ENCODE measurements around the gene MBOAT2. TPM values are rescaled to one million over a fixed set of nuclear protein-coding genes. Genes with fewer than 3 reads are reported as not detected.

MBOAT2 gene
- total RNA-seq, 2 donors from 2014 or later, result 3.5 to 7.7 TPM

DNA sequence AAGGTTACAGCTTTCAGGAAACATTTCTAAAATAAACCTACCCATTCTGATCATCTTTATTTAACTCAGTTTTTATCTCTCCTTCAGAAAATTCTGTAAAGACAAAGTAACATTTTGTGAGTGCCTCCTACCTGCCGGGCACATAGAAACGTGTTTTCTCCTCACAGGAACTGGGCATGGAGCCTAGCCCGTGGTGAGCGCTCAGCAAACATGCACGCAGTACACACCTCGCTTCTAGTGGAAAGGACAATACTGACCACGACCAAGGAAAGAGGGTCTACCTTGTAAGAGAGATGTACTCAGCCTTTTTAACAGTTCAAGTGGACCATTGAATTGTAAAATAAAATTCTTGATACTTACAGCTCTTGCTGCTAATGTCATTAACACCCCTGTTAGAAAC is 141.3 kb downstream of the MBOAT2 start:
- no peaks in the 10 kb centered on the region for H3K9me3 Mint-ChIP-seq
- H3K27me3 Mint-ChIP-seq (ENCODE audit: low read depth), result no peaks in the 10 kb centered on the region
- no peak for DNase-seq
- H3K36me3 Mint-ChIP-seq (ENCODE audit: insufficient read depth in 2 of 2), result no peaks in the 10 kb centered on the region
- H3K4me1 Mint-ChIP-seq (ENCODE audit: low read depth), result no peaks in the 10 kb centered on the region
- H3K4me3 Mint-ChIP-seq, result no peak overlapping the region
- no peak overlapping the region for H3K27ac Mint-ChIP-seq
- ATAC-seq (replicated peaks in 1 of 2), result no peak

DNA sequence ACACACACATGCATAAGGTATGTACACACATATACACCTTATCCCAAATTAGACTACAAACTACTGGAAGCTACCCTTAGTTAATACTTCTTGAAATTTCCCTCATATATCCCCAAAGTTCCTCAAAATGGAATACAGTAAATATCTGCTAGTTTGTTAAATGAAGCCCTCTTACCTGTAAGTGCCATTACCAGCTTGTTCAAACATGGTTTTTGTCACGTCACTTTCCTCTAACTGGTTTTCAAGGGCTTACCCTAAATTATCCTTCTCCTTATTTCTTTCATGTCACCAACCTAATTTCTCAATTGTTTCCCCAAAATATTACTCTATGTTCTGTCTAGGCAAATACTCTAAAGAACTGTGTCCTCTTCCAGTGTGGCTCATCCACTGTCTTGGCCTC is 141.7 kb downstream of the MBOAT2 start:
- H3K36me3 Mint-ChIP-seq (ENCODE audit: insufficient read depth in 2 of 2), result no peaks in the 10 kb centered on the region
- ATAC-seq (replicated peaks in 1 of 2), result no peak
- no peak overlapping the region for H3K4me3 Mint-ChIP-seq
- no peaks in the 10 kb centered on the region for H3K27me3 Mint-ChIP-seq (ENCODE audit: low read depth)
- no peak overlapping the region for H3K27ac Mint-ChIP-seq
- H3K9me3 Mint-ChIP-seq, result no peaks in the 10 kb centered on the region
- no peaks in the 10 kb centered on the region for H3K4me1 Mint-ChIP-seq (ENCODE audit: low read depth)
- no peak for DNase-seq

DNA sequence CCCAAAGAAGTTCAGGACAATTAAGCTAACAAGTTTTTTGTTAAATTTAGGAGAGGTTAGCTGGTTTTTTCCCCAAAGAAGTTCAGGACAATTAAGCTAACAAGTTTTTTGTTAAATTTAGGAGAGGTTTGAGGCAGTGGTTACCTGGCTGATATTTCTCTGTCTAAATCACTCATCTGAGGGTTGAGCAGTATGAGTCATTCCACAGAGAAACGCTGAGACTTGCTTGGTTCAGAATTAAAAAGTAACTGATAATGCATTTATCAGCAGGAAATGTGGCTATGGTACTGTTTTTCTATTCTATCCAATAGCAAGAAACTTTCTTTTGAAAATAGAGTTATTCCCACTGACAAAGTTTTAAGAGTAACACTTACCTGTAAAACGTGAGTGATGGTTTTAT is 143.2 kb downstream of the MBOAT2 start:
- H3K27me3 Mint-ChIP-seq (ENCODE audit: low read depth), result no peaks in the 10 kb centered on the region
- H3K9me3 Mint-ChIP-seq, result no peaks in the 10 kb centered on the region
- no peaks in the 10 kb centered on the region for H3K36me3 Mint-ChIP-seq (ENCODE audit: insufficient read depth in 2 of 2)
- ATAC-seq (replicated peaks in 1 of 2) (peak; percentile 50 to 60), DNase-seq (no peak)
- no peak overlapping the region for H3K4me3 Mint-ChIP-seq
- no peaks in the 10 kb centered on the region for H3K4me1 Mint-ChIP-seq (ENCODE audit: low read depth)
- no peak overlapping the region for H3K27ac Mint-ChIP-seq

DNA sequence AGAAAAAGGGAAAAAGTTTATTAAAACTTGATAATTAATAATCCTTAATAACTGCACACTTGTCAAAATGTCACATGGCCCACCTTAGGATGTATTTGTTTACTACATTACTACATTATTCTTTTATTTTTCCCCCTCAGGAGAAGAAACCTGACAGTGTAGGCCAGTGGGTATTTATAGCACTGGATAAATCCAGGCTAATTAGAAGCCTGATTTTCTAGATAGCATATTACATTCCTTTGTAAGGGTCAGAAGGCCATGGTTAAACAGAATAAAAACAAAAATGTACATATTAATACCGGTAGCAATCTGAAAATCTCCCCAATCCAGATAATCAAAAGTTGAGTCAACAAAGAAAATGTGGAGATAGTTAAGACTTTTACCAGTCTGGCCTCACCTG is 144.6 kb downstream of the MBOAT2 start:
- no peak overlapping the region for H3K27ac Mint-ChIP-seq
- no peaks in the 10 kb centered on the region for H3K9me3 Mint-ChIP-seq
- DNase-seq (no peak), ATAC-seq (replicated peaks in 1 of 2) (no peak)
- no peaks in the 10 kb centered on the region for H3K36me3 Mint-ChIP-seq (ENCODE audit: insufficient read depth in 2 of 2)
- H3K4me1 Mint-ChIP-seq (ENCODE audit: low read depth), result no peaks in the 10 kb centered on the region
- no peaks in the 10 kb centered on the region for H3K27me3 Mint-ChIP-seq (ENCODE audit: low read depth)
- H3K4me3 Mint-ChIP-seq, result no peak overlapping the region

DNA sequence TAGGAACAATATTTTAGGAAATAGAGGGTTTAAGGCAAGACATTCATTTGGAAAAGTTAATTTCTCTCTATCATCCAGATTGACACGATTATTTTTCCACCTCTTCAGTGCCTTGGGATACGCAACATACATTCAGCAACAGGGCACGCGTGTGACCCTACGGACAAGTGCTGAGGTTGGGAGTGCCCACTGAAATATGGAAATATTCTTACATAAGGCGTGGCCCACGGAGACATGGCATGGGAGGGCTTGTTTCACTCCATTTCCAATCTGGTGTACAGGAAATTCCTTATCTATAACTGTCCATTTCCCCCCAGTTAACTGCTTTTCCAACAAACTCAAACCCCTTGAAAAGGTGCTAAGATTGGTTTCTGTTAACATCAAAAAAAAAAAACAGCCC is 145.2 kb downstream of the MBOAT2 start:
- no peaks in the 10 kb centered on the region for H3K4me1 Mint-ChIP-seq (ENCODE audit: low read depth)

DNA sequence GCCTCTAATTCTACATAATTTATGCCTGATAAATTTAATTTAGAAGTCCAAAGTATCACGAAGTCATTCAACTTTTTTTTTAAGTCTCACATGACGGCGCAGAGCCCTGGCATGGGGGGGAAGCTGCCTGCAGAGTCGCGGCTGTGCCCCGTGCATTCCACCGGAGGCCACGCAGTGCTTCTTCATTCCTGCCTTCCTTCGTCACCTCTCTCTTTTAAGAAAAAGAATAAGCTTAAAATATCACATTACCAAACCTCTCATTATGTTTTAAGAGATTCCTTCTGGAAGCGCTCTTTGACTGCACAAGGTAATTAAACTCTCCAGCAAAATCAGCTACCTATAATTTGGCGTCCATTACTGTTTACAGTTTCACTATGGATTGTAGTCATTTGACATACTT is 145.8 kb downstream of the MBOAT2 start:
- Mint-ChIP-seq H3K36me3 (ENCODE audit: insufficient read depth in 2 of 2) (no peaks in the 10 kb centered on the region), H3K27ac (no peak overlapping the region), H3K4me1 (ENCODE audit: low read depth) (no peaks in the 10 kb centered on the region), H3K27me3 (ENCODE audit: low read depth) (no peaks in the 10 kb centered on the region), H3K9me3 (no peaks in the 10 kb centered on the region), H3K4me3 (no peak overlapping the region)
- ATAC-seq (replicated peaks in 1 of 2) (no peak), DNase-seq (no peak)

More for the DNA sequence above, 145.2 kb downstream of the MBOAT2 start:
- no peak for DNase-seq
- H3K9me3 Mint-ChIP-seq, result no peaks in the 10 kb centered on the region
- H3K27me3 Mint-ChIP-seq (ENCODE audit: low read depth), result no peaks in the 10 kb centered on the region
- H3K36me3 Mint-ChIP-seq (ENCODE audit: insufficient read depth in 2 of 2), result no peaks in the 10 kb centered on the region
- no peak overlapping the region for H3K27ac Mint-ChIP-seq
- H3K4me3 Mint-ChIP-seq, result no peak overlapping the region
- no peak for ATAC-seq (replicated peaks in 1 of 2)

DNA sequence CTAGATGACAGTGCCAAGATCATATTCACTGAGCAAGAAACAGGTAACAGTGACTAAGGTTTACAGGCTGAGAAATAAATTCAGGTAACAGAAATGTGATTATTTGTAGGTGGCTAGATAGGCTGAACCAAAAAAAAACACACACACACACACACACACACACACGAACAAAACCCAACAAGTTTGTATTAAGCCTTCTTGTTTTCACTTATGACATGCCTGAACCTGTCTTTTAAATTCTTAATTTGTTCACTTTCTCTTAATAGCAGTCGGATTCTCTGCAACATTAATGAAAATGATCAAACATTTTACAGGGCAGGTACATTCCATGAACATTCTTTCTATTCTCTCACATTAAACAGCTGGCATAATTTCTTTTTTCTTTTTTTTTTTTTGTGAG is 147.3 kb downstream of the MBOAT2 start:
- Mint-ChIP-seq H3K27me3 (ENCODE audit: low read depth) (no peaks in the 10 kb centered on the region), H3K4me3 (no peak overlapping the region), H3K27ac (no peak overlapping the region), H3K9me3 (no peaks in the 10 kb centered on the region), H3K36me3 (ENCODE audit: insufficient read depth in 2 of 2) (no peaks in the 10 kb centered on the region), H3K4me1 (ENCODE audit: low read depth) (no peaks in the 10 kb centered on the region)
- DNase-seq (no peak), ATAC-seq (replicated peaks in 1 of 2) (no peak)

DNA sequence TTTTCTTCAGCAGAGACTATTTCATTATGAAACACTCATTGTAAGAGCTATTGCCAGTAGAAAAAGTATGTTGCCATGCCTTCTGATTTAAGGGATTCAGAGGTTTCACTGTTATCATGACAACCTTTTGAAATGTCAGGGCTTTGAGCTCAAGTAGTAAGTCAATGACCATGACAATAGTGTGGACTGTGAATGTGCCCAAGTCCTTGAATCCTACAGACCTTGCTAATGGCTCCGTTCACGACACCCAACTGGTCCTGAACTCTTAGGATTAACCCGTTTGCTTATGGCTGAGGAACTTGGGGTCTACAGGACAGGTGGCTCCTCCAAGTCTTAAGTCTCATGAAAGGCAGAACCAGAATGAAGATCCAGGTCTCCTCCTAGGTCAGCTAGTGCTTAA is 148.5 kb downstream of the MBOAT2 start:
- Mint-ChIP-seq H3K36me3 (ENCODE audit: insufficient read depth in 2 of 2) (no peaks in the 10 kb centered on the region), H3K27ac (no peak overlapping the region), H3K27me3 (ENCODE audit: low read depth) (peaks cover 4% of the 10 kb centered on the region), H3K9me3 (no peaks in the 10 kb centered on the region), H3K4me1 (ENCODE audit: low read depth) (no peaks in the 10 kb centered on the region), H3K4me3 (no peak overlapping the region)
- DNase-seq (no peak), ATAC-seq (replicated peaks in 1 of 2) (no peak)

DNA sequence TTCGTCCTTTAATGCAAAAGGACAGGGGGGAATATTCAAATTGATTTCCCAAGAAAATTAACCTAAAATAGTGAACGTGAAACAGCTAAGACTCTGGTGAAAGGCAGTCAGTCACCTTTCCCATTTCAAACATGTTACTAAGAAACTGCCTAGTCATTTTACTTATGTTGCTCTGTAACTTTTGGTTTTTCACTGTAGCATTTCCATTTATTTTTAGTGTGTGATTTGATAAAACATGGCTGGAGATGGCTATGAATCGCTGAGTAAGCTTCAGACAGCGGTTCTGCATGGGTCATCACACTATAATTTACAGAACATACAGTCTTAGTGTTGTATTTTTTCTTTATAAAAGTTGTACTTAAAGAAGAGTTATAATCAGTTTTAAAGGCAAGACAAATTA is 150.1 kb downstream of the MBOAT2 start:
- Mint-ChIP-seq H3K36me3 (ENCODE audit: insufficient read depth in 2 of 2) (no peaks in the 10 kb centered on the region), H3K27ac (no peak overlapping the region), H3K27me3 (ENCODE audit: low read depth) (peaks cover 9% of the 10 kb centered on the region), H3K4me3 (no peak overlapping the region), H3K9me3 (no peaks in the 10 kb centered on the region), H3K4me1 (ENCODE audit: low read depth) (no peaks in the 10 kb centered on the region)
- DNase-seq (no peak), ATAC-seq (replicated peaks in 1 of 2) (no peak)

DNA sequence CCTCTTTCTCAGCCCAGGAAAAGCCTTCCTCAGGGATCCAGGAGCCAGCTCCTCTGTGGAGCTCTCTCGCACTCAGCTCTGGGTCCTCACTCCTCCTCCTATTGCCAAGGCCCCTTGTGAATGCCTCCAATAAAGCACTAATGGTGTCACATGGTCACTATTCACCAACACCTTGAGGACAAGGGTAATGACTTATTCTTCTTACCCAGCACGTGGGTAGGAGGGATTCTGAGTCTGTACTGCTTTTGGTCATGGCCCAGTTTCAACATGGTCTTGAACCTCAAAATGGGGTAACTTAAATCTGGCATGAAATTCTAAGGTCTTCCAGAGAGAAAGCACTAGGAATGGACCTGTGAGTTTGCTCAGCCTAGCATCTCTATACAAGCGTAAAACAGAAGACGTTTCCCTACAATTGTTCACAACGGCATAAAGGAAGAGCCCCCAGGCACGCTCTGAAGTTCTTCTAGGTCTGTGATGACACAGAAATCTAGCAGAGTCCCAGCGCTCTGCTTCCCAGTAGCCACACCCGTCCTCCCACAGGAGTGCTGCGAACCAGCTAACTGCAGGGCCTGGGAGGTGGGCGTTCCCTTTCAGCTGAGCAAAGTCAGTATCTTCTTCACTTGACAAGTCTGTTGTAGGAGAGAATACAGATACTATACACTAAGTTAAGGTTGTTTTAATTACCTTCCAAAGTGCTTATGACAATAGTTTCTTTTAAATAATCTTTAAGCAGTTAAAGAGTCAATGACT is 151.5 kb downstream of the MBOAT2 start:
- Mint-ChIP-seq H3K9me3 (no peaks in the 10 kb centered on the region), H3K27me3 (ENCODE audit: low read depth) (peaks cover 9% of the 10 kb centered on the region), H3K4me1 (ENCODE audit: low read depth) (no peaks in the 10 kb centered on the region), H3K27ac (no peak overlapping the region), H3K36me3 (ENCODE audit: insufficient read depth in 2 of 2) (no peaks in the 10 kb centered on the region), H3K4me3 (no peak overlapping the region)
- DNase-seq, result no peak
- ATAC-seq (replicated peaks in 1 of 2), result no peak

DNA sequence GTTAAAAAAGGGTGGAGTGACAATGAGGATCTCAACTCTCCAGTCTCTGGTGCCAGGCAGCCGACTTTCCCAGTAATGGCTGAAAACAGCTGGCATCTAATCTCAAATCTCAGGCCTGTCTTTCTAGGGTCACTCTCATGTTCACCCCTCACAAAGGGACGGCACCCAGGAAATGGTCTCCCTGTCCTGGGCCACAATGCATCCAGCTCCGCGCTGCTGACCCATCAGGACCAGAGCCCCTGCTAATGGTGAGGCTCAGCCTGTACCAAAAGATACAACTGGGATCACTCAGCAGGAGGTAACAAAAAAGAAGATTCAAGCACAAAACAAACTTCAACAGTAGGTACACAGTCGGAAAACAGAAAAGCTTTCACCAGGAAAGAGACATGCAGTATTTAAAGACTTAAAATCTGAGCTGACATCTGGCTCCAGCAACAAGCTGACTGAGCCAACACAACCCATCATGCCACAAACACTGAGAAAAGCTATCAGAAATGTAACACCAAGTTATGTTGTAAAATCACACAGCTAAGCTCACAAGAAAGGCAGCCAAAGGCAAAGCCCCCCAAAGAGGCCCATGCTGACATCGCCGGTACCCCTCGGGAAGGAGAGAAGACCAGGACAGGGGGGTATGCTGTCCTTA is 152.5 kb downstream of the MBOAT2 start:
- ATAC-seq (replicated peaks in 1 of 2), result no peak

DNA sequence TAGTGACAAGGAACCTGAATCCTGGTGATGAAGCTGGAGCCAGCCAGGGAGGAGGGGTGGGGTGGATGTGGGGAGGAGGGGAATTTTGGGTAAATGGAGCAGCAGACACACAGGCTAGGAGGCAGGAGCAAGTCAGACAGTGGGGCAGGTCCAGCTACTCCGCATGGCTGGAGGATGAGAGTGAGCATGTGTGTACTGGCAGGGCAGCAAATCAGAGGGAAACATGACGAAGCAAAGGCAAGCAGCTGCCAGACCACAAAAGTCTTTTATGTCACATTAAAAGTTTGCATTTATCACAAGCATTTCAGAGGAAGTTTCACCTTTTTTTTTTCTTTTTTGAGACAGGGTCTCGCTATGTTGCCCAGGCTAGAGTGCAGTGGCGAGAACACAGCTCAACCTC is 154.2 kb downstream of the MBOAT2 start:
- Mint-ChIP-seq H3K9me3 (no peaks in the 10 kb centered on the region), H3K4me3 (no peak overlapping the region), H3K36me3 (ENCODE audit: insufficient read depth in 2 of 2) (no peaks in the 10 kb centered on the region), H3K4me1 (ENCODE audit: low read depth) (no peaks in the 10 kb centered on the region), H3K27ac (no peak overlapping the region), H3K27me3 (ENCODE audit: low read depth) (peaks cover 24% of the 10 kb centered on the region)
- DNase-seq (no peak), ATAC-seq (replicated peaks in 1 of 2) (no peak)

More for the DNA sequence above, 152.5 kb downstream of the MBOAT2 start:
- Mint-ChIP-seq H3K27me3 (ENCODE audit: low read depth) (peaks cover 17% of the 10 kb centered on the region), H3K36me3 (ENCODE audit: insufficient read depth in 2 of 2) (no peaks in the 10 kb centered on the region), H3K9me3 (no peaks in the 10 kb centered on the region), H3K4me3 (no peak overlapping the region), H3K4me1 (ENCODE audit: low read depth) (no peaks in the 10 kb centered on the region), H3K27ac (no peak overlapping the region)
- DNase-seq, result no peak

DNA sequence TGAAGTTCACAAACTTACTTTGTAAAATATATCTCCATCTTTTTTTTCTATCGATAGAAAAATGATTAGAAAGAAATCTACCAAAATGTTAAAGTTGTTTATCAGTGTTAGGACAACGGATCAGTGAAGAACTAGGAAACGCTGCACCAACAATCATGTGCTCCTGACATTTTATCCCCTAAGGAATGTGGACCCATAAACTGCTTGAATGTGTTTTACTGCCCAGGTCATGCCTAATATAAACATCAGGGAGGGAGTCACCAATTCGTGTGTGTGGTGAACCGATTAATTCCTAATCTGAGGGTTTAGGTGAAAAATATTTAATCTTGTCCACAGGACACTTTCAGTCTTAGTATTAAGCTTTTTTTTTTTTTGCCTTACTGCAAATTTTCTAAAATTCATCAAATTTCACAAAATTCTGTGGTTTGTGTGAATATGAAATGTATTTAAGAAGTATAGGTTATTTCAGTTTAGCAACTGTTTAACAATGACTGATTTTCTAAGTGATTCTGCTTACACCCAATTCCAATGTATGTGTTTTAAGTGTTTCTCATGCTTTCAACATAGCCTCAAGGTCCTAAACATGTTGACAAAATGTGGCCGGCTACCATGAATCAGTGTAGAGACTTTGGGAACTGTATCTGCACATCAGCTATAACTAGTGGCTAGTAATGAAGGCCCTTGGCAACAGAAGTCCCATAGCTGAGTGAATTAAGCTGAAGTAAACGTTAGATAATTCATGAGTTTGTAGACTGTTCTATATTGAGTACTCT is 155.0 kb downstream of the MBOAT2 start:
- no peaks in the 10 kb centered on the region for H3K9me3 Mint-ChIP-seq
- H3K36me3 Mint-ChIP-seq (ENCODE audit: insufficient read depth in 2 of 2), result no peaks in the 10 kb centered on the region
- H3K4me1 Mint-ChIP-seq (ENCODE audit: low read depth), result no peaks in the 10 kb centered on the region
- no peak overlapping the region for H3K4me3 Mint-ChIP-seq
- ATAC-seq (replicated peaks in 1 of 2), result no peak
- peaks cover 24% of the 10 kb centered on the region for H3K27me3 Mint-ChIP-seq (ENCODE audit: low read depth)
- DNase-seq, result no peak
- no peak overlapping the region for H3K27ac Mint-ChIP-seq

Measured in activated T-cell treated with anti-CD3 and anti-CD28 coated beads, Interleukin-2, amount 50 U/mL, for 72 hours (primary cell).